Endothelial cell (in vitro differentiated cells): Measurements from ENCODE around the gene PCDHAC2. TPM values are rescaled to one million over a fixed set of nuclear protein-coding genes. Genes with fewer than 3 reads are reported as not detected.

Experiments used
- DNase-seq: peaks from one replicate; pipeline ENCODE4 v3.0.0; 2021; ENCODE audit warnings: low spot score
- H3K27ac Mint-ChIP-seq: one replicate; pipeline ENCODE4 v1.8.0; 2021; ENCODE audit warnings: mixed read lengths, inconsistent platforms; ENCODE audit not compliant: unreplicated experiment
- H3K27me3 Mint-ChIP-seq: one replicate; pipeline ENCODE4 v1.8.0; 2021; ENCODE audit warnings: mild to moderate bottlenecking, moderate library complexity, mixed read lengths, inconsistent platforms; ENCODE audit not compliant: unreplicated experiment
- H3K36me3 Mint-ChIP-seq: one replicate; pipeline ENCODE4 v1.8.0; 2021; ENCODE audit warnings: mild to moderate bottlenecking, low read depth, mixed read lengths, inconsistent platforms; ENCODE audit not compliant: unreplicated experiment
- H3K4me1 Mint-ChIP-seq: one replicate; pipeline ENCODE4 v1.8.0; 2021; ENCODE audit warnings: mild to moderate bottlenecking, mixed read lengths, inconsistent platforms; ENCODE audit not compliant: unreplicated experiment
- H3K4me3 Mint-ChIP-seq: one replicate; pipeline ENCODE4 v1.8.0; 2021; ENCODE audit warnings: mild to moderate bottlenecking, mixed read lengths, inconsistent platforms; ENCODE audit not compliant: unreplicated experiment
- H3K9me3 Mint-ChIP-seq: one replicate; pipeline ENCODE4 v1.8.0; 2021; ENCODE audit warnings: mixed read lengths, inconsistent platforms; ENCODE audit not compliant: unreplicated experiment
- CTCF ChIP-seq: fragments of 200-600 bp; sonication (generic); IDR thresholded peaks from one replicate; pipeline ENCODE4 v1.5.0; 2021; ENCODE audit warnings: antibody characterized with exemption; ENCODE audit not compliant: unreplicated experiment
- total RNA-seq: library from RNA; stranded (reverse); fragmentation: NEBNext Ultra II Directional; extraction: Animal tissue kit (Norgen Biotek cat#: 25700); gene quantifications from one replicate; pipeline ENCODE4 v1.2.1, GENCODE V29; 2021; ENCODE audit not compliant: unreplicated experiment

Gene PCDHAC2
- total RNA-seq, 1 donor from 2014 or later, result 5.2 TPM

DNA sequence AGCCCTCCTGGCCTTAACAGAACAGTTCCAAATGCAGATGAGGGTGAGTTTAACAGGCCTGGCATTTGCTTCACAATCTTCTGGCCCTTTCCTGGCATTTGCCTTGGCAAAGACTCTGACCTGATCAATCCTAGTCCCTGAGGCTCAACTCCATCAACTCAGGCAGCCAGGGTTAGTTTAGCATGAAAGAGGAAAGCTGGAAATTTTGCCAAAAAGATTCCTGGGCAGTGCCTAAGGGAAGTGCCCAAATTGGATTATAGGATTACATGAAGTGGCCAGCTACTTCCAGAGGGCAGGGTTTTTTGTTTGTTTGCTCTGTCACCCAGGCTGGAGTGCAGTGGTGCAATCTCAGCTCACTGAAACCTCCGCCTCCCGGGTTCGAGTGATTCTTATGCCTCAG, 36.8 kb downstream of the PCDHAC2 start:
- peaks cover 6% of the 10 kb centered on the region for H3K27me3 Mint-ChIP-seq
- DNase-seq, result no peak
- peaks cover 21% of the 10 kb centered on the region for H3K4me1 Mint-ChIP-seq
- TF ChIP-seq CTCF, result no peak
- H3K27ac Mint-ChIP-seq, result no peak overlapping the region
- no peaks in the 10 kb centered on the region for H3K36me3 Mint-ChIP-seq
- no peak overlapping the region for H3K4me3 Mint-ChIP-seq
- H3K9me3 Mint-ChIP-seq, result no peaks in the 10 kb centered on the region

DNA sequence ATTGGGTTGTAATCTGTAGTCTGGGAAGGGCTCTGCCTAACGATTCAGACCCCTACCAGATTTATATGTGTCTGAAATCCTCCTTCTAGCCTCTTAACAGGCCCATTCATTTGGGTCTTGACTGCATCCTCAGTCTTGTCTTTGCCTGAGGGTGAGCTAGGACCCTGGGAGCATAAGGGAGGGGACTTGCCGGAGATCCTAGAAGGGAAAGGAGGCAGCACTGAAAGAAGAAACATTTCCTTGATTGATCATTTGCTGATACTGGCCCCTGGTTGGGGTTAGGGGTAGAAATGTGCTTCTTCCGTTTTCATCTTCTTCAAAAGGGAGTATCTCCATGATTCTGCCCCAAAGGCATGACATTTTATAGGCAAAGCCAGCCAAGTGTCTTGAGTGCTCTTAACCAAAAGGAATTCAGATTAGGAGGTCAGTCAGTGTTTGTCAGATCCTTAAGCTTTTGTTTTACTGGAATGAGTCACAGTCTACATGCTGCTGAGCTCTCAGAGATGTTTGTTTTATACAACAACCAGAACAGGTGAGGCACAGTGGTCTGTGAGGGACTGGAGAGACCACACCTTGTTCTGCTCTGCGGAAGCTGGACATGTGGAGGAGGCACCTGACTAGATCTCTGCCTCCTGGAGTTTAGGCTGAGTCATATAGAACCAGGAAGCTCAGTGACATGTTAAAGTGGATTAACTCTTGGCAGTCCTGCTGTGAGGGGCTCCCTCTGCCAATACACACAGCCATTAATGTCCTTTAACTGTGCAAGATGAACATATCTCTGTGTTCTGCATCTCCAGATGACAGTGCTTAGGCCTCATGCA, 37.7 kb downstream of the PCDHAC2 start:
- no peak overlapping the region for H3K4me3 Mint-ChIP-seq
- no peaks in the 10 kb centered on the region for H3K9me3 Mint-ChIP-seq
- peaks cover 21% of the 10 kb centered on the region for H3K4me1 Mint-ChIP-seq
- TF ChIP-seq CTCF, result no peak
- no peak overlapping the region for H3K27ac Mint-ChIP-seq
- no peaks in the 10 kb centered on the region for H3K36me3 Mint-ChIP-seq
- no peak for DNase-seq
- H3K27me3 Mint-ChIP-seq, result peaks cover 6% of the 10 kb centered on the region

- H3K36me3 Mint-ChIP-seq, result no peaks in the 10 kb centered on the region
- H3K9me3 Mint-ChIP-seq, result no peaks in the 10 kb centered on the region
- H3K27ac Mint-ChIP-seq, result no peak overlapping the region
- TF ChIP-seq CTCF, result no peak
- no peak for DNase-seq
- no peaks in the 10 kb centered on the region for H3K4me1 Mint-ChIP-seq
- H3K4me3 Mint-ChIP-seq, result no peak overlapping the region
- H3K27me3 Mint-ChIP-seq, result peaks cover 3% of the 10 kb centered on the region
These were observed 41.5 kb downstream of the PCDHAC2 start for GRCh38 chr5:141007791-141008190.

- DNase-seq, result no peak
- Mint-ChIP-seq H3K4me3 (no peak overlapping the region), H3K27me3 (peaks cover 3% of the 10 kb centered on the region), H3K27ac (no peak overlapping the region), H3K4me1 (no peaks in the 10 kb centered on the region), H3K9me3 (no peaks in the 10 kb centered on the region), H3K36me3 (no peaks in the 10 kb centered on the region)
- TF ChIP-seq CTCF, result no peak
These were observed 43.9 kb downstream of the PCDHAC2 start for GRCh38 chr5:141010047-141010793.

DNA sequence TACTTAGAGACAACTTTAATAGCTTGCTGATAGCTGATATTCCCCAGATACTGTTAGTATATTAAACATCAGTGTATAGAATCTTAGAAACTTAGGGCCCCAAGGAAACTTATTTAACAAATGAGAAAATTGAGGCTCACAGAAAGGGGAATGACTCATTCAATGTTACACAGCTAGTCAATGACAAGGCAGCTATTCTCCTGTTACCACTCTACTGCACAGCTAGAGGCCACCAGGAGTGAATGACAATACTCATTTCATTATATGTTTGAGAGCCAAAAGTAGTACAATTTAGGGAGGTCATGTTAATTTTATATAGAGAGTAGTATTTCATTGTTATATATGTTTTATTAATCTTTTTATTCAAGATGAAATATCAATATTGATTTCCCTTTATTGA, 51.7 kb downstream of the PCDHAC2 start:
- no peaks in the 10 kb centered on the region for H3K36me3 Mint-ChIP-seq
- no peaks in the 10 kb centered on the region for H3K9me3 Mint-ChIP-seq
- no peak for DNase-seq
- no peak for TF ChIP-seq CTCF
- H3K27me3 Mint-ChIP-seq, result no peaks in the 10 kb centered on the region
- no peaks in the 10 kb centered on the region for H3K4me1 Mint-ChIP-seq
- no peak overlapping the region for H3K4me3 Mint-ChIP-seq
- H3K27ac Mint-ChIP-seq, result no peak overlapping the region
